ENCODE data around the gene ARL5A.

GRCh38 chr2:151767536-151767935 is 60.7 kb downstream of the ARL5A start:
- no peak for TF ChIP-seq SMC3 (IDR thresholded peaks at IDR 0.05)
- TF ChIP-seq CTCF (IDR thresholded peaks at IDR 0.05), result no peak
- TF ChIP-seq BCL3 (IDR thresholded peaks at IDR 0.05), result no peak
- TF ChIP-seq POLR2A (IDR thresholded peaks at IDR 0.05; ENCODE audit: low read length), result no peak
- no peak for TF ChIP-seq REST (IDR thresholded peaks at IDR 0.05)
- no peak for TF ChIP-seq EHF (CRISPR knock-in tag; IDR thresholded peaks at IDR 0.05)
- TF ChIP-seq PBX3 (IDR thresholded peaks at IDR 0.05), result no peak
- TF ChIP-seq BHLHE40 (IDR thresholded peaks at IDR 0.05; ENCODE audit: low read depth, low read length), result no peak
- TF ChIP-seq JUN (IDR thresholded peaks at IDR 0.05), result no peak
- no peak for TF ChIP-seq RNF2 (IDR thresholded peaks at IDR 0.05; ENCODE audit: borderline replicate concordance, low read depth)
- no peak for TF ChIP-seq HMGXB4 (CRISPR knock-in tag; IDR thresholded peaks at IDR 0.05; ENCODE audit: borderline replicate concordance)

Measured in A549 (cell line).